ENCODE data around the gene ANKRD62. TPM values are rescaled to one million over a fixed set of nuclear protein-coding genes. Genes with fewer than 3 reads are reported as not detected.

ANKRD62 gene
- total RNA-seq, 1 donor from 2014 or later: 0.13 TPM

DNA sequence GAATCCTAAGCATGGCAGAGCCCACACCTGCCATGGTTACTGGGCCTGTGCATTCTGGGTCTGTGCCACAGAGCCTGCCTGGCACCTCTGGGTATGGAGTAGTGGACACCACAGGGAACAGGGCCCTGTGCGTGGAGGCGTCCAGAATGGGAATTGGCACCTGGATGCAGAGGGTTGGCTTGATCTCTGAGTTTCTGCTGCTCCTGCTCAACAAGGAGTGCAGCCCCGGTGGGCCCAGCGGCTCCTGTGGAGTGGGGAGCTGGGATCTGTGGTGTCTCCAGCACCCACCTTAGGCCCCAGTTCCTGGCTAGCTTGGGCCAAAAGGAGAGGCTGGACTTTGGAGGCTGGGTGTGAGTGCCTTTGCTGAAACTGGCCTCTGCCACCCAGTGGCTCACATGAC, 7.9 kb upstream of the ANKRD62 start:
- H3K36me3 Mint-ChIP-seq (ENCODE audit: low read depth, unreplicated experiment): no peaks in the 10 kb centered on the region
- no peak for DNase-seq (ENCODE audit: low spot score)
- TF ChIP-seq, protein P1, sequence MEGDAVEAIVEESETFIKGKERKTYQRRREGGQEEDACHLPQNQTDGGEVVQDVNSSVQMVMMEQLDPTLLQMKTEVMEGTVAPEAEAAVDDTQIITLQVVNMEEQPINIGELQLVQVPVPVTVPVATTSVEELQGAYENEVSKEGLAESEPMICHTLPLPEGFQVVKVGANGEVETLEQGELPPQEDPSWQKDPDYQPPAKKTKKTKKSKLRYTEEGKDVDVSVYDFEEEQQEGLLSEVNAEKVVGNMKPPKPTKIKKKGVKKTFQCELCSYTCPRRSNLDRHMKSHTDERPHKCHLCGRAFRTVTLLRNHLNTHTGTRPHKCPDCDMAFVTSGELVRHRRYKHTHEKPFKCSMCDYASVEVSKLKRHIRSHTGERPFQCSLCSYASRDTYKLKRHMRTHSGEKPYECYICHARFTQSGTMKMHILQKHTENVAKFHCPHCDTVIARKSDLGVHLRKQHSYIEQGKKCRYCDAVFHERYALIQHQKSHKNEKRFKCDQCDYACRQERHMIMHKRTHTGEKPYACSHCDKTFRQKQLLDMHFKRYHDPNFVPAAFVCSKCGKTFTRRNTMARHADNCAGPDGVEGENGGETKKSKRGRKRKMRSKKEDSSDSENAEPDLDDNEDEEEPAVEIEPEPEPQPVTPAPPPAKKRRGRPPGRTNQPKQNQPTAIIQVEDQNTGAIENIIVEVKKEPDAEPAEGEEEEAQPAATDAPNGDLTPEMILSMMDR (IDR thresholded peaks at IDR 0.05; ENCODE audit: unreplicated experiment): no peak
- H3K4me3 Mint-ChIP-seq (ENCODE audit: unreplicated experiment): no peak overlapping the region
- H3K9me3 Mint-ChIP-seq (ENCODE audit: unreplicated experiment): no peaks in the 10 kb centered on the region
- peaks cover 7% of the 10 kb centered on the region for H3K27me3 Mint-ChIP-seq (ENCODE audit: unreplicated experiment)
- H3K27ac Mint-ChIP-seq (ENCODE audit: unreplicated experiment): no peak overlapping the region
- H3K4me1 Mint-ChIP-seq (ENCODE audit: unreplicated experiment): no peaks in the 10 kb centered on the region

DNA sequence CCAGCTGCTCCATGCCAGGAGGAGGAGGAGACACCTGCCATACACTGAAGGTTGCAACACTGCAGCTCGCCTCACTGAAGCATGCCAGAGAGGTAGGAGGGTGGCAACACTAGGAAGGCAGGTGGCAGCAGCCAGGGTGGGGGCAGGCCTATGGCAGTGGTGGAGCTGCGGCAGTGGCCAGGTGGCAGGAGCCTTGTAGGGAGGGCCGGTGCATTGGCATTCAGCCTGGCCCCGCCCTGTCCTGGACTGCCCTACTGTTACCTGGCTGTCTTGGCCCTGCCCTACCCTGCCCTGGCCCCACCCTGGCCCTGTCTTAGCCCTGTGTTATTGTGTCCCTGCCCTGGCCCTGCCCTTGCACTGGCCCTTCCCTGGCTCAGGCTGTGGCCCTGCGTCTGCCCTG, 7.4 kb upstream of the ANKRD62 start:
- TF ChIP-seq, protein P1 (IDR thresholded peaks at IDR 0.05; ENCODE audit: unreplicated experiment): no peak
- Mint-ChIP-seq H3K4me1 (ENCODE audit: unreplicated experiment) (no peaks in the 10 kb centered on the region), H3K36me3 (ENCODE audit: low read depth, unreplicated experiment) (no peaks in the 10 kb centered on the region), H3K4me3 (ENCODE audit: unreplicated experiment) (no peak overlapping the region), H3K27me3 (ENCODE audit: unreplicated experiment) (peaks cover 7% of the 10 kb centered on the region), H3K27ac (ENCODE audit: unreplicated experiment) (no peak overlapping the region), H3K9me3 (ENCODE audit: unreplicated experiment) (no peaks in the 10 kb centered on the region)
- no peak for DNase-seq (ENCODE audit: low spot score)

DNA sequence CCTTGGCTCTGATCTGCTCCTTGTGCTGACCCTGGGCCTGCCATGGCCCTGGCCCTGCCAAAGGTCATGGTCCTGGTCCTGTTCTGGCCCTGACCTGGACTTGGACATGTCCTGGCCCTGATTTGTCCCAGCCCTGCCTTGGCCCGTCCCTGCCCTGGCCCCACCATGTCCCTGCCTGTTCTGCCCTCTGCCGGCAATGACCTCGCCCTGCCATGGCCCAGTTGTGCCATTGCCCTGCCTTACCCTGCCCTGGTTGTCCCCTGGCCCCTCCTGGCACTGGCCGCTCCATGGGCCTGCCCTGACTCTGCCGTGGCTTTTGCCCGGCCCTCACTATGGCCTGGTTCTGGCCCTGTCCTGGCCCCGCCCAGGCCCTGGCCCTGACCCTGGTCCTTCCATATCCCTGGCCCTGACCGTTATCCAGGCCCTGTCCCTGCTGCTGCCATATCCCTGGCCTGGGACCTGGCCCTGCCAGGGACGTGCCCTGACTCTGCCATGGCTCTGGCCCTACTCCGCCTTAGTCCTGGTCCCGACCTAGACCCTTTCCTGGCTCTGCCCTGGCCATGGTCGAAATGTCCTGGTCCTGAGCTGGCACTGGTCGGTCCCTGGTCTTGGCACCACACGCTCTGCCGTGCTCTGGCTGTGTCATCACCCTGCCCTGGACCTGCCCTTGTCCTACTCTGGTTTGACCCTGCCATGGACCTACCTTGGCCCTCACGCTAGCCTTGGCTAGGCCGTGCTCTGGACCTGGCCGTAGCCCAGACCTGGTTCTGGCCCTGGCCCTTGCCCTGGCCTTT, 6.8 kb upstream of the ANKRD62 start:
- no peaks in the 10 kb centered on the region for H3K4me1 Mint-ChIP-seq (ENCODE audit: unreplicated experiment)
- no peak overlapping the region for H3K27ac Mint-ChIP-seq (ENCODE audit: unreplicated experiment)
- DNase-seq (ENCODE audit: low spot score): no peak
- no peaks in the 10 kb centered on the region for H3K36me3 Mint-ChIP-seq (ENCODE audit: low read depth, unreplicated experiment)
- TF ChIP-seq, protein P1 (IDR thresholded peaks at IDR 0.05; ENCODE audit: unreplicated experiment): no peak
- no peak overlapping the region for H3K4me3 Mint-ChIP-seq (ENCODE audit: unreplicated experiment)
- H3K27me3 Mint-ChIP-seq (ENCODE audit: unreplicated experiment): peaks cover 7% of the 10 kb centered on the region
- H3K9me3 Mint-ChIP-seq (ENCODE audit: unreplicated experiment): no peaks in the 10 kb centered on the region

DNA sequence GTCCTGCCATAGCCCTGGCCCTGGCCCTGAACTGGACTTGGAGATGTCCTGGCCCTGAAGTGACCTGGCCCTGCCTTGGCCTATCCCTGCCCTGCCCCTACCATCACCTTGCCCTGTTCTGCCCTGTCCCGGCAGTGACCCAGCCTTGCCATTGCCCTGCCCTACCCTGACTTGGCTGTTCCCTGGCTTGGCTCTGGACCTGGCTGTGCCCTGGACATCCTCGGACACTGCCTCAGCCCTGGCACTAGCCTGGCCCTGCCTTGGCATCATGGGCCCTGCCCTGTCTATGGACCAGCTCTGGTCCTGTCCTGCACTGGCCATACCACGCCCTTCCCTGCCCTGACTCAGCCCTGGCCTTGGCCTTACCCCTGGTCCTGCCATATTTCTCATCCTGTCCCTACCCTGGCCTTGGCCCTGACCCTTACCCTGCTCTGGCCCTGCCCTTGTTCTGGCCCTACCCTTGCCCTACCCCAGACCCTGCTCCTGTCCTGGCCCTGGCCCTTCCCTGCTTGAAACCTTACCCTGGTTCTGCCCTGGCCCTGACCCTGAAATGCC, 6.1 kb upstream of the ANKRD62 start:
- H3K4me1 Mint-ChIP-seq (ENCODE audit: unreplicated experiment): no peaks in the 10 kb centered on the region
- DNase-seq (ENCODE audit: low spot score): no peak
- no peaks in the 10 kb centered on the region for H3K36me3 Mint-ChIP-seq (ENCODE audit: low read depth, unreplicated experiment)
- TF ChIP-seq, protein P1 (IDR thresholded peaks at IDR 0.05; ENCODE audit: unreplicated experiment): no peak
- no peak overlapping the region for H3K4me3 Mint-ChIP-seq (ENCODE audit: unreplicated experiment)
- H3K27me3 Mint-ChIP-seq (ENCODE audit: unreplicated experiment): peaks cover 7% of the 10 kb centered on the region
- no peak overlapping the region for H3K27ac Mint-ChIP-seq (ENCODE audit: unreplicated experiment)
- H3K9me3 Mint-ChIP-seq (ENCODE audit: unreplicated experiment): no peaks in the 10 kb centered on the region

DNA sequence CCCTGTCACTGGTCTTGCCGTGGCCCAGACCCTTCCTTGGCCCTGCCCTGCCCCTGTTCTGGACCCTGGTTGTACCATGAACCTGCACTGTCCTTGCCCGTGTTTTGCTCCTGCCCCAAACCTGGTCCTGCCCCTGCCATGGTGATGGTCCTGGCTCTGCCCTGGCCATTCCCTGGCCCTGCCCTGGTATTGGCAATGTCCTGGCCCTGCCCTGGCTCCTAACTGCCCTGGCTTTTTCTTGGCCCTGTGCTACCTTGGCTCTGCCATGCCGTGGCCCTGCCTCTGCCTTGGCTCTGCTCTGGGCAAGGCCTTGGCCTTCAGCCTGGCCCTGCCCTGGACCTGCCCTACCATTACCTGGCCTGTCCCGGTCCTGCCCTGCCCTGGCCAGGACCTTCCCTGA, 5.5 kb upstream of the ANKRD62 start:
- no peak for DNase-seq (ENCODE audit: low spot score)
- peaks cover 7% of the 10 kb centered on the region for H3K27me3 Mint-ChIP-seq (ENCODE audit: unreplicated experiment)
- TF ChIP-seq, protein P1 (IDR thresholded peaks at IDR 0.05; ENCODE audit: unreplicated experiment): no peak
- no peaks in the 10 kb centered on the region for H3K9me3 Mint-ChIP-seq (ENCODE audit: unreplicated experiment)
- no peaks in the 10 kb centered on the region for H3K36me3 Mint-ChIP-seq (ENCODE audit: low read depth, unreplicated experiment)
- no peak overlapping the region for H3K27ac Mint-ChIP-seq (ENCODE audit: unreplicated experiment)
- no peak overlapping the region for H3K4me3 Mint-ChIP-seq (ENCODE audit: unreplicated experiment)
- H3K4me1 Mint-ChIP-seq (ENCODE audit: unreplicated experiment): no peaks in the 10 kb centered on the region
